K562 (cell line): ENCODE results near the gene EMC8.

ENCODE experiments used
- FOXA3 ChIP-seq, 2 experiments: fragments of 450-650 bp in 1 of 2; sonication (generic) in 1 of 2; formaldehyde crosslinking; IDR thresholded peaks in 1 of 2; conservative IDR thresholded peaks in 1 of 2; 2 replicates each; pipeline versions ENCODE4 v1.4.0 to v1.8.0; 2020 to 2022; ENCODE audit warnings: mild to moderate bottlenecking in 2 of 2, missing genetic modification reagents in 1 of 2
- FOXO4 ChIP-seq: fragments of 450-650 bp; formaldehyde crosslinking; IDR thresholded peaks from 2 replicates; pipeline ENCODE4 v1.4.0; 2020; ENCODE audit warnings: mild to moderate bottlenecking, moderate library complexity
- GATAD2B ChIP-seq: fragments of 450-650 bp; IDR thresholded peaks from 2 replicates; pipeline ENCODE4 v1.6.1; 2017; ENCODE audit warnings: mild to moderate bottlenecking, borderline replicate concordance
- HCFC1 ChIP-seq: IDR thresholded peaks from 2 replicates; pipeline ENCODE4 v1.6.1; 2012; ENCODE audit warnings: low read depth, low read length, improper control_type of control experiment
- JUND ChIP-seq, 2 experiments: IDR thresholded peaks; 2 replicates in 1 of 2; 3 replicates in 1 of 2; pipeline ENCODE4 v1.6.1; 2011; ENCODE audit warnings: borderline replicate concordance in 2 of 2, low read depth in 2 of 2, low read length in 2 of 2, improper control_type of control experiment in 1 of 2, missing biosample characterization in 1 of 2, missing genetic modification characterization in 1 of 2, missing genetic modification reagents in 1 of 2
- NCOA2 ChIP-seq, 2 experiments: fragments of 450-650 bp; IDR thresholded peaks; 2 replicates each; pipeline ENCODE4 v1.6.1; 2018; ENCODE audit warnings: mild to moderate bottlenecking in 2 of 2, moderate library complexity in 1 of 2; ENCODE audit not compliant: partially characterized antibody in 2 of 2
- SMAD1 ChIP-seq: fragments of 150-350 bp; IDR thresholded peaks from 2 replicates; pipeline ENCODE4 v1.6.1; 2014; ENCODE audit warnings: low read length, low read depth; ENCODE audit not compliant: partially characterized antibody
- ZFX ChIP-seq: sonication (generic); formaldehyde crosslinking; IDR thresholded peaks from 2 replicates; pipeline ENCODE4 v1.8.0; 2022; ENCODE audit warnings: mild to moderate bottlenecking, missing genetic modification reagents, moderate library complexity

GRCh38 chr16:85728879-85729278, 70.5 kb downstream of the EMC8 start:
- TF ChIP-seq GATAD2B = no peak
- no peak for TF ChIP-seq SMAD1
- TF ChIP-seq ZFX (CRISPR knock-in tag) = no peak
- no peak for TF ChIP-seq NCOA2 (IDR thresholded peaks at IDR 0.05; ENCODE audit: partially characterized antibody in 2 of 2)
- TF ChIP-seq FOXO4 (CRISPR knock-in tag) = no peak
- TF ChIP-seq FOXA3 (CRISPR knock-in tag; conservative IDR thresholded peaks at IDR 0.05 in 1 of 2, IDR thresholded peaks at IDR 0.05 in 1 of 2) = no peak
- TF ChIP-seq JUND (IDR thresholded peaks at IDR 0.05; ENCODE audit: borderline replicate concordance, low read depth, low read length) = no peak
- TF ChIP-seq JUND (tag; IDR thresholded peaks at IDR 0.05; ENCODE audit: borderline replicate concordance, low read depth, low read length) = no peak
- no peak for TF ChIP-seq HCFC1
